Erythroblast (primary cell): ENCODE measurements around the gene STXBP4.

Experiments
- GATA1 ChIP-seq: IDR thresholded peaks from 2 replicates; pipeline ENCODE4 v1.6.1; 2011; ENCODE audit warnings: low read depth, mild to moderate bottlenecking, control low read depth, low read length, moderate library complexity
- POLR2A ChIP-seq: IDR thresholded peaks from 2 replicates; pipeline ENCODE4 v1.6.1; 2011; ENCODE audit warnings: mild to moderate bottlenecking, low read length

DNA sequence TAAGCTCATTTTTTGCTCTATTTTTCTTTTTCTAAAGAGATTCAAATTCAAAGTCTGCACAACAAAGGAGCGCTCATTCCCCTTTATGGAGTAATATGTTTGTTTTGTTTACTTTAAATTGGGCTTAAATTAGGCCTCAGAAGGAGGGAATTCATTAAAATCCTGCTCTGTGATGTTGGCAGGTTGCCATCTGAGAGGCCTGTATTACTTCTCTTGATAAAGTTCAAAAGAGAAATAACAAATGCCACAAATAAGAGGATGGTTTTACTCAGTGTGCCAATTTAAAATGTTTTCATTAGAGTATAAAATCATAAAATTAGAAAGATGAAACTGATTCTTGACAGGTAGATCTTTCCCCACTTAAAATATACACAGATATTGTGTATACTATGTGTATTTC, 241.7 kb downstream of the STXBP4 start:
- TF ChIP-seq POLR2A (no peak), GATA1 (no peak)
